HG03558 (cell line): ENCODE measurements around the gene AARS2.

Experiments used
- ATAC-seq: cut with Tn5 transposase; IDR thresholded peaks from one replicate; pipeline ENCODE4 v1.9.1; 2021; ENCODE audit warnings: moderate number of reproducible peaks; ENCODE audit not compliant: unreplicated experiment; ENCODE audit errors: extremely low read depth

Gene AARS2

DNA sequence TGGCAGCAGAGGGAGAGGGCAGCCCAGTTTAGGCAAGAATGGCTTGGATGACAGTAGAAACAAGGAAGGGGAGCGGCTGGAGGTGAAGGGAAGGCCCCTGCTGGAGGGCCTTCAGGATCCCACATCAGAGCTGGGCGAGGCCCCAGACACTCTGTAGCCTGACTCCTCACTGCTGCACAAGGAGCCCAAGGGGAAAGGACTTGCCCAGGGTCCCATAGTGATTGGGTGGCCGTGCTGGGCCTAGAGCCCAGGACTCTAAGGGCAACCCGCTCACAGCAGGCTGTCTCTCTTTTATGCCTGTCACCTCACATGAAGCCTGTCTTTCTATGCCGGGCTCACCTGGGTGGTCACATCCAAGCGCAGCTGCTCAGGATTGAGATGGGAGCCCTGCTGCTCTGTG, 9.3 kb downstream of the AARS2 start:
- ATAC-seq, result no peak

GRCh38 chr6:44302856-44303255, 10.3 kb downstream of the AARS2 start:
- ATAC-seq, result no peak

- no peak for ATAC-seq
Observed at GRCh38 chr6:44301782-44302564, 11.2 kb downstream of the AARS2 start.

DNA sequence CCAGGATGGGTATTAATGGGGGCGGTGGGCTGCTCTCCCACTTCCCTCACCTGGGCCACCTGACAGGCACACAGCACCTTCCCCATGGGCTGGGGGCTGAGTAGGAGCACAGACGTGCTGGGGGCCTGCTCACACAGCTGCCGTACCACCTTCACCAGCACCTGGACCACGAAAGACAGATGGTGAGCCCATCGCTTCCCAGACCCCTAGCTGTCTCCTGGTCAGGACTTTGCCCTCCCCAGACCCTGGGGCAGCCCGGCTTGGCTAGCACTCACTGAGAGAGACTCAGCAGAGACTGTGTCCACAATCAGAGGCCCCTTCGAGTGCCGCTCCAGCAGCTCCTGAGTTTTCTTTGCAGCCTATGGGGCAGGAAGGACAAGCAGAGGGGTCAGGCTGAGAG, 12.0 kb downstream of the AARS2 start:
- ATAC-seq, result no peak

- no peak for ATAC-seq
Observed at GRCh38 chr6:44300292-44300823, 12.8 kb downstream of the AARS2 start.

DNA sequence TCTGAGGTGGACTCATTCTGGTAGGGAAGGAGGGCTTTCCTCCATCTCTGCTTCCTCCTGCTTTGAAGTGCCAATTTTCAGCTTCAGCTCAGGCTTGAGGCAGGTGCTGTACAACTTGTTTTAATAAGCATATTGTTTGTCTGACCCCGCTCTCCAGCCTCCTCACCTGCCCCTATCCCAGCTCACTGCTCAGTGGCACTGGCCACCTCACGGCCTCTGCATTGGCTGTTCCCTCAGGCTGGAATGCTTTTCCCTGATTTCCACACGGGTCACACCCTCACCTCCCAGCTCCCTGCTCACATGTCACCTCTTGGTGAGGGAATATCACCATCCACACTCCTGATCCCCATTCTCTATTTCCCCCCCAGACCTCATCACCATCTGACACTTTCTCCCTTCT, 14.3 kb downstream of the AARS2 start:
- ATAC-seq, result no peak

GRCh38 chr6:44298055-44298803, 14.9 kb downstream of the AARS2 start:
- ATAC-seq, result no peak

- no peak for ATAC-seq
Observed at GRCh38 chr6:44297063-44298038, 15.8 kb downstream of the AARS2 start.

DNA sequence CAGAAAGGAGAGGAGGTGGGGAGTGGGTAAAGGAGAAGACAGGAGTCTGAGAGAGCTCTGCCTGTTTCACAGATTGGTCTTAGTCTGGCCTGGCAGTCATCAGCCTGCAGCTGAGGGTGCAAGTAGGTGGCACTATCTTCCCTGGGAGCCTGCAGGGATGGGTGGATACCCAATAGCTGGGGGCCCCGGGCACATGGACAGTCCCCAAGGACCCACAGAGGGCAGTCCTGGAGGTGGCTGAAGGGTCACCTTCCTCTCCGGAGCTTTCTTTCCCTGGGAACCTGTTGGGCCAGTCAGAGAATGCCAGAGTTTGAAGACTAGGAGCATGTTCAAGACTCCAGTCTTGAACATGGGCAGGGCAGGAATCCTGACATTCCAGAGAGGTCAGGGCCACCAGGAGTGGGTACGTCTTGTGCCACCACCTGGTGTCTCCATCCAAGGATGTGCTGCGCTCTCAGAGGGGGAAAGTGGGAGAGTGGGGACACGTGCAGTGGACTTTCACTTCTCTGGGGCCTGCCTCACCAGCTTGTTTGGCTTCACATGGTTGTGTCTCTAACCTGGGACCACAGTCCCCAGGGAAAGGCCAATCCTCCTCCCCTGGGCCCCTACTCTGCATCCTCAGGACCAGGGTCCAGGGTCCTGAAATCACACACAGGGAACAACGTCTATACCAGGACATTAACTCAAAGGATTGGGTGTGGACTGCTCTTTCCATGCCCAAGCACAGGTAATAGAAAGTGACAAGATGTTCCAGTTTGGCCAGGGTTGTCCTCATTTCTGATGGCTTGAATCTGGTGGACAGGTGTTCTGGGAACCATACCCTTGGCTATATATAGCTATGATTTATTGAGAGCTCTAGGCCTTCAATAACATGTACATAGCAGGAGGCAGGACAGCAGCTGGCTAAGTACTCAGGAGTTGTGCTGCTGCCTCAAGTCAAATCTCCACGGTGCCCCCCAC, 18.0 kb downstream of the AARS2 start:
- no peak for ATAC-seq

DNA sequence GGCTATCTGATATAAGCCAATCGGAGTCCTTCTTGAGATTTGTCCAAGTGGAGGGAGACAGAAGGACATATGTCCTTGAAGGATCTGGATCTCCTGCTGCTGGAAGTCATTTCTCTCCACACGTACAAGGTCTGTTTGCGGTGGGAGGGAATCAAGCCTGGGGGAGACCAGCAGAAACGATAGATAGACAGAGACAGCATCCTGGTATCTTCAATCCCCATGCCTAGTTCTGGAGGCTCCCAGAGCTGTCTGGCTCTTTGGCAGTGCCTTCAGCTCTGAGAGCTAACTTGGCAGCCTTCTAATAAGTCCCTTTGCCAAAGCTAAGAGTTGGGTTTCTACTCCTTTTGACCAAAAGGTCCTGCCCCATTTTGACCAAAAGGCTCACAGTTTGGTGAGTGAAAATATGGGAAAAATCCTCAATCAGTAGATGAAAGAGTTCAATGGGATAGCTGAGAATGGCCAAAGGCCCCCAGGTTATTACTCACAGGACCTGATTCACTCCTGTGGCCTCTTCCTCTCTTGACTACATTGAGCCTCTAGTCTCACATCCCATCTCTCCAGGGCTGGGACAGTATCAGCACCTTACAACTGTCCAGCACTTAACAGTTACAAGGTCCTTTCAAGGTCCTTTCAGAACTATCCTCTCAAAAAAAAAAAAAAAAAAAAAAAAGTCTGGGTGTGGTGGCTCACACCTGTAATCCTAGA, 20.3 kb downstream of the AARS2 start:
- no peak for ATAC-seq

GRCh38 chr6:44291841-44292240, 21.3 kb downstream of the AARS2 start:
- no peak for ATAC-seq

- ATAC-seq, result no peak
Observed at GRCh38 chr6:44289726-44290260, 23.4 kb downstream of the AARS2 start.

GRCh38 chr6:44286747-44287146, 26.4 kb downstream of the AARS2 start:
- no peak for ATAC-seq

DNA sequence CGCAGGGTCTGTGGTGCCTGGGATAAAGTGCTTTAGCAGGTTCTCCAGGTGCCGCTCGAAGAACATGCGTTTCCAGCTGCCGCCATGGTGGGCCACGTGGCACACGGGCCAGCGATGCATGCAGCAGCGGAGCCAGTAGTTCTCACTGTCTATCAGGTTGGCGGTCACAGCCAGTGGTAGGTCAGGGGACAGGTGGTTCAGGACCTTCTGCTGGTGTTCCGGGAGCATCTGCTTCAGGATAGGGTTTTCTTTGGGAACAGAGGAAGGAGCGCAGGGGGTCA, 26.9 kb downstream of the AARS2 start:
- ATAC-seq, result no peak

DNA sequence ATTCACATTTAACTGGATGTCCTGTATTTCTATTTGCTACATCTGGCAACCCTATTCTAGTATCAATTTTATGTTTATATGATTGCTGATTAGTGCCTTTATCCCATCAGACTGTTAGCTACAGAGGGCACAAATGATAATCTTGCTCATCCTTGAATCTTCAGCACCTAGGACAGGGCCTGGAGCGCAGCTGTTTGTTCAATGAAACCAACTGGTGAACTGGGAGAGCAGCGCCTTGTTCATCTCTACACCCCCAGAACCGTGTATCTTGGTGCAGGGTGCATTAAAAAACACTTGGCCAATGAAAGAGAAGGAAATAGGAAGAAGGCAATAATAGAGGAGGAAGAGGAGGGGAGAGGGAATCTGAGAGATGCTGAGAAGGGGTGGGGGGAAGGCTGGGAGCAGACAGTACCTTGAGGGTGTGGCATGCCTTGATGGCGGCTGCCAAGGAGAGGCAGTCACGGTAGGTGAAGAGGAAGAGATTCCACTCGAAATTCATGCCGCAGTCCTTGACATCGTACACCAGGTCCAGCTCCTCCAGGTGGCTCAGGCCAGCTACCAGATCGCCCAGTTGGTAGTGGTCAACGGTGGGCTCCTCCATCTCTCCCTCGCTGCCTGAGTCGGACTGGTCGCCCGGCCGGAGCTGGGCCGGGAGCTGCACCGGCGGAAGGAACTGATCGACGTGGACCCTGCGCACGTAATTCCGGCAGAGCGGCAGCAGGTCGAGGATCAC, 27.4 kb downstream of the AARS2 start:
- no peak for ATAC-seq

DNA sequence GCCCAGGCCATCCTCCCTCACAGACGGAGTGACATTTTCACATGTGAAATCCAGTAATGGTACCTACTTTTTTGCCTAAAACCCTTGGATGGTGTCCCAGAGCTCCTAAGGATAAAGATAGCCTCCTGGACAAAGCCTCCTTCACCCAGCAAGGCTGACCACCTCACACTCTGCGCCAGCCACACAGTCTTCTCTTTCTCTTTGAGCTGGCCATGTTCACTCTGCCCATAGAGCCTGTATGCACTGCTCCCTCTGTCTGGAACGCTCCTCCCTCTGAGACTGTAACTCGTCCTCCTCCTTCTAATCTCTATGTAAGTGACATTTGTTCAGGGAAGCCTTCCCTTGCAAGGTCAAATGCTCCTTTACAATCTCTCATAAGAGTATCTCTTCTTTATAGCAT, 28.3 kb downstream of the AARS2 start:
- ATAC-seq, result no peak

GRCh38 chr6:44284121-44284520, 29.0 kb downstream of the AARS2 start:
- no peak for ATAC-seq
